Fibroblast of skin of left quadriceps (primary cell): ENCODE measurements around the gene DLGAP1.

Experiments used
- DNase-seq, 2 experiments: peaks; one replicate each; pipeline ENCODE4 v3.0.0-alpha.2; 2013; ENCODE audit warnings: low read depth in 2 of 2

DLGAP1 gene

DNA sequence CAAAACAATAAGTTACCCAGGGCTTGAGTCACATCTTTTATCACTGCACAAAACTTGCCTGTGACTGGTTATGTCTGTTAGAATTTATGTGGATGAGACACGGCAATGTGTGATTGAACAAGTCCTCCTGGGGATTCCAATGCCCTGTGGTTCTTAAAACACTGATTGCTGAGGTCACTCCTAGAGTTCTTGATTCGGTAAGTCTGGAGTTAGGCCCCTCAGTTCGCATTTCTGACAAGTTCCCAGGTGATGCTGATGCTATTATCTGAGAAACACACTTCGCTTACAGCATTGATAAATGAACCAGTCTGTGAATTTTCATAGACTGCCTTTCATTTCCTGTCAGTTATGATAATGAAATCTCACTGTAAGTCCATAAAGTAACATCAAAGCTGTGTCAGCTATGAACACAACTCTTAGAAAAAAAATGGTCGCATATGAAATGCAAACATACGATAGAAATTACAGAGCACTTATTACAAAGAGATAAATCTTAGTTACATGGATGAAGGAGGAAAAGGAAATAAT lies 214.0 kb downstream of the DLGAP1 start:
- DNase-seq: no peak

DNA sequence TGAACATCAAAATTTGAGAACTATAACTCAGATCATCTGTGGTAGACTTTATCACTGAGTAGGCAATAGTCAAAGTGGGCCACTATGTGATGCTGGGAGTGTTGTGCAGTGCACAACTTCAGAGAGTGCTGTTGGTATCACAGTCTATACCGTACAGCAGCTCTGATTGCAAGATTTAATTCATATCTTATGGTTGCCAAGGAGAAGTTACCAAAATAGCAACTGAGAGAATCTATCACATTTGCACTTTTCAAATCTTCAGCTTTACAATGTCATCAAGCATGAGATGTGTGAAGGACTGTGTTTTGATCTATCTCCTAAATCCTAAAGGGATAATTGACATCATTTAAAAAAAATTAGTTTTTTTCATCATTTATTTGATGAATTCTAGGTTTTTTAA lies 216.1 kb downstream of the DLGAP1 start:
- DNase-seq: no peak

DNA sequence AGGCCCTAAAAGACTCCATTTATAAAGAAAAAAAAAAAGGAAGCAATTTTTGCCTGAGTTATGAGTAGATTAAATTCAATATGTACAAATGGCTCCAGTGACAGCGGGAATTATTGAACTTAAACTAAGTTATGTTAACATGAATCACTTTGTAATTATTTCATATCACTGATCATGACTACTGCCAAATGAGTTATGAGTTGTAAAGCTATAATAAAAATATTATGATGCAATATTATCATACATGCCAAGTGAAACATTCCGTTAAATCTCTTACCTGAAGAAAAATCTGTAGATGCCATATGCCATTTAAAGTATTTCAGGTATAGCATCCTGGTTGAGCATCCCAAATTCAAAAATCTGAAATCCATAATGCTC lies 217.5 kb downstream of the DLGAP1 start:
- DNase-seq: no peak

DNA sequence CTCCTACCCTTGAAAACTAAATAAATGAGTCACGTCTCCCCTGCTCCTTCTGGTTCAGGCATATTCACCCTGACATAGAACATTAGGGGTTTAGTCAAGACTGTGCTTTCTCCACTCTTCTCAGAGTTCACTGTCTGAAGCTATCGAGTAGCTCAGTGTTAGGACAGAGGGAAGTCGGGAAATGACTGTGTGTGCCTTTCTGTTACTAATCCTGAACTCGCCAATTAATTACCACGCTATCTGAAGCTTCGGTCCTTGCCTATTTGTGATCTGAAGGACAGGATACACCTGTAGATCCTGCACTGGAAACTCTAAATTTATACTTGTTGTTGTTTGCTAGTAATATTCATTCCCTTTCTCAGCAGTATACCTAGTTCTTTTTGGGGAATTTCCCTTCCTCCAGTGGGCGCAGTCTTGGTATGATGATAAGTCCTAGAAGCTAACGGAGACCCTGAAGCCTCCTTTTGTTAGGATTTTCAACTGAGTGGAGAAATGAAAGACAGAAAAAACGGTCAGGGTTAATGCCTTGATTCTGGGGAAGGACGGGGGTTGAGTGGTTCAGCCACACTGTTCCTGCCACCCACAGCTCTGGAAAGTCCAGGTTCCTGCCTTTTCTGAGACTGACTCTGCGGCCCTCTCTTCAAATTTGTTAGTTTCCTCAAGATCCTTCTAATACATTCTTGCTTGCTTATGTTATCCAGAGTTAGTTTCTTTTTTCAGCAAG lies 218.0 kb downstream of the DLGAP1 start:
- DNase-seq: no peak

DNA sequence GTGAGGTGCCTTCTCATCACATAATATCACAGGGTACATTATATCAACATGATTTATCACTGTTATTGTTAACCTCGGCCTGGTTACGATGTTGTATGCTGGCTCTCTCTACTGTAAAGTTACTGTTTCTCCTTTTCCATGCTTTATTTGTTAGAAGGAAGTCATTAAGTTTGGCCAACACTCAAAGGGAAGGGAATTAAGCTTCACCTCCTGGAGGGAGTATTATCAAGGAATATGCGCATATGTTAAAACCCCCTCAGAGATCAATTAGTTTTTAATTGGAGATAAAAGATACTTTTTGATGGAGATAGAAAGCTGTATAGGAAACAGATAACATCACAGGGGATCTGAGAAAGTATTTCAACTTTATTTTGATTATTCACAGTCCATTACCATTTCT lies 221.6 kb downstream of the DLGAP1 start:
- DNase-seq: no peak

DNA sequence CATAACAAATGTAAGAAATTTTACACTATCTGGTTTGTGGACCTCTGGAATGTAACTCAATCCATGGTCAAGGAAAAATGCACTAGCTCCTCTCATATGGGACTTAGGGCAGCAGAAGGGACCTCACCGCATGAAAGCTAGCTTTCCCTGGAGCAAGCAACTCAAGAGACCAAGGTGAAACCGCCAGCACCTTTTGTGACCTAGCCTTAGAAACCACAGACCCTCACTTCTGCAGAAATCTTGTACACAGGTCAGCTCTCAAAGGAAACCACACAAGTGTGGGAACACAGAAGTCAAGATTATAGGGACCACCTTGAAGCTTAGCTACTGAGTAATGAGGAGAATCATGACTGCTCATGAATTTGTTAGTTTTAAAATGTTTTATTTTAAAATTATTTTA lies 222.5 kb downstream of the DLGAP1 start:
- DNase-seq: no peak

DNA sequence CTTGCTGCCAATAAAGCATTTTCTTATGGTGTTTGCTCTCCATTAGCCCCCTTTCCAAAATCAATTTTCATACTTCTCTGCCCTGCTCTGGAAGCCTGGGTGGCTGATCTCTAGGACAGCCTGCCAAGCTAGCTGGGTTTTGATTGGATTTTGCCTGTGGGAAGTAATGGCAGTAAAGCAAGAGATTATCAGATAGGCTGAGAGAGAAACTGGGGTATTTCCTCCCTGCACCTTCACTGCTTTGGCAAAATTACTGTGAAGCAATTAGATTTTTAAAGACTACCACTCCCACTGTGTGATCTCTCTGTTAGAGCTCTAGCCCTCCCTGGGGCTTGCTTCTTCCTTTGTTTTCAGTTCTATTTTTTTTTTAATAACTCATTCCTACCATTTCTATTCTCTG lies 223.8 kb downstream of the DLGAP1 start:
- DNase-seq: no peak

DNA sequence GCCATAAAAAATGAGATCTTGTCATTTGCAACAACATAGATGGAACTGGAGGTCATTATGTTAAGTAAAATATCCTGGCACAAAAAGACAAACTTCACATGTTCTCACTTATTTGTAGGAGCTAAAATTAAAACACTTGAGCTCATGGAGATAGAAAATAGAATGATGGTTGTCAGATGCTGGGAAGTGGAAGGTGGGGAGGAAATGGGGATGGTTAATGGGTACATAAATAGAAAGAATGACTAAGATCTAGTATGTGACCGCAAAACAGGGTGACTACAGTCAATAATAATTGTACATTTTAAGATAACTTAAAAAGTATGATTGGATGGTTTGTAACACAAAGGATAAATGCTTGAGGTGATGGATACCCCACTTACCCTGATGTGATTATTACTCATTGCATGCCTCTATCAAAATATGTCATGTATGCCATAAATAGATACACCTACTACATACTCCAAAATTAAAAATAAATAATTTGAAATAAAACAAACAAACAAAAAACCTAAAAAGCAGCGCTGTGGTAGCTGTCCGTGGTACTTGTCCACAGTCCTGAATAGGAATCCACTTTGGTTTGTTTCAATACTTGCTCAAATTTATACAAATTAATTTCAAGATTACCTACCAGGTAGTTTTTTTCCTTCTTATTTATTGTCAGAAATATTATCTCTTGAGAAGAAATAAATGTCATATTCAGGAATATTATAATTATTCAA lies 224.5 kb downstream of the DLGAP1 start:
- no peak for DNase-seq

DNA sequence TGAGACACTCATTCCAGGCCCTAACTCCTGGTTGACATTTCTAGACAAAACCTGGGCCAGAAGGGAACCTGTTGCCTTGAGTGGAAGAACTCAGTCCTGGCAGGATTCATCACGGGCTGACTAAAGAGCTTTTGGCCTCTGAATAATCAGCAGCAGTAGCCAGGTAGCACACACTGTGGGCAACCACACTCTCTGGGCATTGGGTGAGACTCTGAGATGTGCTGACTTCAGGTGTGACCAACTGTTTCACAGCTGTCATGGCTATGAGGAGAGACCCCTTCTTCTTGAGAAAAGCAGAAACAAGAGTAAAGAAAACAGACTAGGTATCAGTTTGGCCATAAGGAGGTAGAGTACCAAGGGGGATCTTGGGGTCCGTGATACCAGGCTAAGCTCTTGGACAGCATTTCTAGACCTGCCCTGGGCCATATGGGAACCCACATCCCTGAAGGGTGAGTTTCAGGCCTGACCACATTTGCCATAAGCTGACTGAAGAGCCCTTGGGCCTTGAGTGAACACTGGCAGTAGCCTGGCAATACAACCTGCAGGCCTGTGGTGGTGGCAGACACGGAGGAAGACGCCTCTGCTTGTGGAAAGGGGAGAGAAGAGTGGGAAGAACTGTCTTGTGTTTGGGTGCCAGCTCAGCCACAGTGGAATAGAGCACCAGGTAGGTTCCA lies 230.9 kb downstream of the DLGAP1 start:
- no peak for DNase-seq

DNA sequence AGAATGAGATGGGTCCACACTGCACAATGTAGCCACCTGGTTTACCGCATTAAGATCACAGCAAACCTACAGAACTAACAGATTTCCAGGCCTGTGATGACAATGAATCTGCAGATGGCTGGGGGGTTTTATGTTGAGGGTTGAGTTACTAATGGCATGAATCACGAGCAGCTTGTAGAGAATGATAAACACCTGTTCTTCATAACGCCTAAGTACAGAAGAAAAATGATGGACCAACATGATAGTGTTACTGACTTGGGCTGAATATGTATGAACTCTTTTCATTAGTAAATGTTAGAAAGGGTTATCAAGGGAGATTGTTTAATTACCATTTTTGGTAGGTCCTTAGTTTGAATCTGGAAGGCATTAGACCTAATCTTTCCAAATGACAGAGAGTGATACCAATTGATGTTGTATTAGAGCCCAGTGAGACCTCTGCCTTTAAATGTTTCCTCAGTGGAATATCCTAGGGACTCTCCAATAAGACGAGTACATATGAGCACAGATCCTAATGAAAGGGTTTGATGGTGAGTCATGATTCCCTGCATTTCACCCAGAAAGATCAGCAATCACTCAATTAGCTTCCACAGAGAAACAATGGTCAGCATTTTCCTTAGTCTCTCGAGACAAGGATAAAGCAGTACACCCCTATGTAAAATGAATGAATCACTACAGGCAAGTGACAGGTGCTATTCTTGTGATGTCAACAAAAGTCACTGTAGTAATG lies 243.8 kb downstream of the DLGAP1 start:
- DNase-seq: no peak

DNA sequence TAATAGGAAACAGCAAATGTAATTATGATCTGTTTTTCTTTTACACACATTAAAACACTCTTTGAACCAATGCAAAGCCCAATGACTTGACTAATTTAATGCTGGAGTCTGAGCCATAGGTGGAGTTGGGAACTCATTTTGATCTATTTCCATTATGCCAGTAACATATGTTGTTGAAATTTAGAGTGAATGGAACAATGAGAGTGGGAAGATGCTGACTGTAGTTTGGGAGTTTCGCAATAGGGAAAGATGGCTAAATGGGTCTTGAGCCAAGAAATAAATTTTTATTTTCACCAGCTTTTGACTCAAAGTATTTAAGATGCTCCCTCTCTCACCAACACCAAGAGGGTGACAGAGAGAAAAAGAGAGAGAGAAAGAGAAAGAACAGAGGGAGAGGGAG lies 246.7 kb downstream of the DLGAP1 start:
- no peak for DNase-seq

DNA sequence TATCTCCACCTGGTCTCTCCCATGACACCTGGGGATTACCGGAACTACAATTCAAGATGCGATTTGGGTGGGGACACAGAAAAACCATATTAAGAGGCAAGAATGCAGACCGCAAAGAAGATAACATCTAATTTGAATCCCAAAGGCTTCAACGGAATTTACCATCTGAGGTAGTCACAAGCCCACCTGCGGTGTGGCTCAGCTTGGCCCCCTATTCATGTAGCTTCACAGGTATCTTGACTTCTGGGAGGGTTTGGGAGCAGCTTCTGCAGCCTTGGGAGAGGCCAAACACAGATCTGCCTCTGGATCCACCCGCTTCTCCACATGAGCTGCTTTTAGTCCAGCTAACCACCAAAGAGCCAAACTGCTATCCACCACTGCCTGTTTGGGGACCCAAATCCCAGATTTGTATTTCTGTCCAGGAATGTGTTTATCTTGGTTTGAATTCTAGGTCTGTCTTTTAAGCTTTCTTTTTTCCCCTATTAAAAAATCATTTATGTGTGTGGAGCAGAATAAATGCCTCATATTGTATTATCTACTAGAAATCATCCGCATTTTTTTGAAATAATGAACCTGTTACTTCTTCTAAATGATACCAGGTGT lies 247.6 kb downstream of the DLGAP1 start:
- DNase-seq: no peak

DNA sequence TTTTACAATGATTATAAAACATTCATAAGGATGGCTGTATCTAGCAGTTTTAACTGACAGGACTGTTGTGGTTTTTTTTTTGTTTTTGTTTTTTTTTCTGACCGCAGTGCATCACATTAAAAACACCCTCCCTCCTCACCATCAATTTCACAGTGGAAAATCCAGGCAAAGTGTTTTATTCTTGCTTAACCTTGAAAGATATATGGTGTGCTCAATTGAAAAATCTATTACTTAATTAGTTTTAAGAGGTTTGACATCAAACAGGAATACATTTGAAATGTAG lies 250.7 kb downstream of the DLGAP1 start:
- no peak for DNase-seq

DNA sequence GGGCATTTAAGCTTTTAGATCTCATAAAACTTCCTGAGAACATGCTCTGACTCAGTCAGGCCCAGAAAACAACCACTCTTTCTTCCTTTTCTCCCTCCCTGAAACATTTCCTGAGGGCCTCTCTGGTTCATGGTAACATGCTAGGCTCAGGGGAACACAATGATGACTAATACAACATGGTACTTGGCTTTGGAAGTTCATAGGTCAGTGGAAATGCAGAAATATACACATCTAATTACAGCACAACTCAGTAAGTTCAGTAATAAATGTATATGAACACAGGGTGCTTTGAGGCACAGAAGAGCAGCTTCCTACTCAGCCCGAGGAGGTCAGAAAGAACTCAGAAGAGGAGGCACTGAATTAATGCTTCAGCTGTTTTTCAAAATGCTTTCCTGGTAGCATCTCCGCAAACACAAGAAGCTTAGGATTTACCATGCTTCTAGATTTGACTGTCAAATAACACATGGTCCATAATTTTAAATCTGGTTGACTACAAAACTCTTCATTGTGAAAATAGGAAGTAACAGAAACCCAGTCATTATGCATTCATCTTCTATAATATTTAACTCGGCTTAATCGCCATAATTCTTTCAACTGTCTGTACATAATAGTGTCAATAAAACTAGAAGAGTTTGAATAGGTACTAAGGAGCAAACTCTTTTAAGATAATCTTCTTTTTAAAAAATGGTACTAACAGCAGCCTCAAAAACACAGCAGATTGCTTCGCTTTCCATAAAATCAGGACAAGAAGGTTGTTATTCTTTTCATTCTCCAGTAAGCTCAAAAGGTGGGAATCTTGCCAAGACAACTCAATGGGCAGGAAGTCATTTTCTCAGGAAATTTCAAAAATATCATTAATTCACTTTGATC lies 251.3 kb downstream of the DLGAP1 start:
- DNase-seq: no peak

DNA sequence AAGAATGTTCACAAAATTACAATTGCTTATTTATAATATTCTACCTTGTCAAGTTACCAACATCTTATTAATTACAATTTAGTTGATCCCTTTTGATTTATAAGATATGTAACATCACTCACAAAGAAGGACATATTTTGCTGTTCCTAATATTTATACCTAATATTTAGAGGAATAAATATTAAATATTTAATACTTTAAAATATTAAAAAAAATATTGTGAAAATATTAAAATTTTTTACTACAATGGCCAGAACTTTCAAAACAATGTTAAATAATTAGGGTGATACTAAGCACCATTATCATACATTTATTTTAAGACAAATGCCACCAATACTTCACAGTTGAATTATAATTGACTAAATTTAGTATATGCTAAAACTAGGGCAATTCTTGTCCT lies 254.7 kb downstream of the DLGAP1 start:
- no peak for DNase-seq

DNA sequence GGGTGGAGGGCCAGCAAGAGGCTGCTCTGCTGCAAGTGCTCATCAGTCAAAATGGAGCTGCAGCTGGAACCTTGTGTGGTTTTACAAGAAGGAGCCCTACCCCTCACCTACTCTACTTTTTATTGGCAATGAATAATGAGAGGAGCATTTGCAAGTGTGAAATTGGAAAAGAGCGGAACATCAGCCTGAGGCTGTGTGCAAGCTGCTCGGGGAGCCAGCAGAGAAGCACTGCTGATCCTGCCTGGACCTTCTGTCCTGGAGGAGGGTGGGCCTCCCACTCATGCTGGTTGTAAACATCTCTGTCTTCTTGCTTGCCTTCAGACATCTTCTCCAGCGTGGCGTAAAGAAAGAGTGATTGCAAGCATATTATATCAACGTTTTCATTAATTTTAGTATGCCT lies 256.2 kb downstream of the DLGAP1 start:
- no peak for DNase-seq

DNA sequence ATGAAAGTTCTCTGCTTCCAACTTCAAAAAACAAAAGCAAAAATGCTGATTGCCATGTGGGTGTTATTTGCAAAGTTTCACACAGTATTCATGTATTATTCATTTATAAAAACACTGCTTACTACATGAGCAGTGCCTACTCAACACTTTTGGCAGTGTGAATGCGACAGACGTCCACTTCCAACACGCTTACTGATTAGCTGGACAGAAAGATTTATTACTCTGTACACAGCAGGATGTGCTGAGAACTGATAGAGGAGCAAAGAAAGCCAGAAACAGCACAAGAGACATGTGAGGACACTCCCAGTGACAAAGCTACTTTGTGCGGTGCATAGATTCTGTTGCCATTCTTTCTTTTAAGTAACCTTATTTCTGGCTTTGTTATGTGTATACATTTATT lies 258.8 kb downstream of the DLGAP1 start:
- DNase-seq: no peak

DNA sequence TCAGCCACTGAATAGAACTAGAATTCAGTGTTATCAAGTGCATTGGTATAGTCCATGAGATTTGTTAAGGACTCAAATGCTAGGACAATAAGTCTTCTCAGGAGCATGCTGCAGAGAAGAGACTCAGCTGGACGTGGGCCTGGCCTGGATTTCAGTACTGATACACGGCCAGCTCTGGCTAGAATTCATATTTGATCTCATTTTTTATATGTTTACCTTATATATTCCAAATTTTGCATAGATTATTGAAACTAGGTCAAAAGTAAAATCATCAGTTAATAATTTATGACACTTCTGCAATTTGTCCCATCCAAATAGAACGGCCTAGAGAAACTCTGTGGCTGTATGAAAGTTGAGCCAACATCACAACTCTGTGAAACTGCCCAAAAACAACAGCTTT lies 262.0 kb downstream of the DLGAP1 start:
- DNase-seq: no peak

DNA sequence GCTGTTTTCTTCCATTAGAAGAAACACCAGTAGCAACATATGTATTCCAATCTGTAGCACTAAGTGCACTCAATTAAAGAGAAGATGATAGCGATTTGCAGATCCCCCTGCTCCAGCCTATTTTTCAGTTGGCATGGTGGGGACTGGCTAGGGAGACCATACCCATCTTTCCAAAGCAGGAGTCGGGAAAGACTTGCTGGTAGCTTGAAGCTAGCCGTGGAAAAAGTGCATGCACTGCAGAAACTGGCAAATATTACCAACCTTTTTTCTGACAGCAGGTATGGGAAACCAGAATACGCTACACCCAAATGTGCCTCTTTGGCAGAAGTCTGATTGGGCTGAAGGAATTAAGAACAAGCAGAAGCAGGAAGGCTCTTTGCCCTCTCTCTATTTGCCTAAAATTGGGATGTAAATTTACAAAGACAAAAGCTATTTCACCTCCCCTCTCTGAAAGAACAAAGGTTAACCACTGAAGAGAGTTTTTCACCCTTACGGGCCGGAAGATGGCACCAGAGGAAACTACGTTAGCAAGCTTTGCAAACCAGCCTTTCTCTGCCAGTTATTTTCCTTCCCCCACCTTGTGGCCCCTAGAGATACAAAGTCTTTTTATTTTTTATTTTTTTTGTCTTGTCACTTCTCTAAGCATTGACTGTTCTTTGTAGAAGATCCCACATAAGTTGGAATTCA lies 273.1 kb downstream of the DLGAP1 start:
- no peak for DNase-seq

DNA sequence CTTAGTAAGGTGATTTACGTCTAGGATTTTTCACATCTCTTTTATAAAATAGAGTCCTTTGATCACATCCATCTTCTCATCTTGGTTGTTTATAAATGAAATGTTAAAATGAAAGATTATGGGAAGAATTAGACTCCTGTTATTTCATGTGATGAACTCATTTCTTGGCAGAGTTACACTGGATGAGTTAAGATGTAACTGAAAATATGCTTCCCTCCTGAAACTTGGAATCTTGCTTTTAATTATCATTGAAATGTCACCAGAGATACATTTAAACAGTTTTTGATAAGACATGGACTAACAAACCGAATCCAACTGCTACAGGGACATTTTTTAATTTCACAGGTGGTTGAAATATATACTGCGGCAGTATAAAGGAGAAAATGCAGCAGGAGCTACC lies 274.0 kb downstream of the DLGAP1 start:
- DNase-seq: no peak
